DND-41 (cell line): Measurements from ENCODE around the gene CYYR1.

Source experiments
- CTCF ChIP-seq: IDR thresholded peaks from 2 replicates; pipeline ENCODE4 v1.5.1; 2012; ENCODE audit warnings: borderline replicate concordance, low read length, moderate library complexity, mild to moderate bottlenecking; ENCODE audit not compliant: poor library complexity, severe bottlenecking; ENCODE audit errors: extremely low read depth
- EZH2 ChIP-seq: IDR thresholded peaks from 3 replicates; pipeline ENCODE4 v1.6.1; 2012; ENCODE audit warnings: borderline replicate concordance, low read depth, mild to moderate bottlenecking, moderate library complexity, low read length, inconsistent platforms; ENCODE audit not compliant: severe bottlenecking

GRCh38 chr21:26495283-26495849 lies 77.7 kb downstream of the CYYR1 start:
- TF ChIP-seq CTCF (no peak), EZH2 (no peak)
